NCI-H526 (cell line): ENCODE data around the gene ZFP36.
A peak's percentile ranks its signal among the peaks of the same experiment; 100 is the strongest.

Experiments used
- DNase-seq, 2 experiments: peaks; one replicate each; lab custom pipeline; 2025; lab: John Stamatoyannopoulos, UW

The ZFP36 gene

DNA sequence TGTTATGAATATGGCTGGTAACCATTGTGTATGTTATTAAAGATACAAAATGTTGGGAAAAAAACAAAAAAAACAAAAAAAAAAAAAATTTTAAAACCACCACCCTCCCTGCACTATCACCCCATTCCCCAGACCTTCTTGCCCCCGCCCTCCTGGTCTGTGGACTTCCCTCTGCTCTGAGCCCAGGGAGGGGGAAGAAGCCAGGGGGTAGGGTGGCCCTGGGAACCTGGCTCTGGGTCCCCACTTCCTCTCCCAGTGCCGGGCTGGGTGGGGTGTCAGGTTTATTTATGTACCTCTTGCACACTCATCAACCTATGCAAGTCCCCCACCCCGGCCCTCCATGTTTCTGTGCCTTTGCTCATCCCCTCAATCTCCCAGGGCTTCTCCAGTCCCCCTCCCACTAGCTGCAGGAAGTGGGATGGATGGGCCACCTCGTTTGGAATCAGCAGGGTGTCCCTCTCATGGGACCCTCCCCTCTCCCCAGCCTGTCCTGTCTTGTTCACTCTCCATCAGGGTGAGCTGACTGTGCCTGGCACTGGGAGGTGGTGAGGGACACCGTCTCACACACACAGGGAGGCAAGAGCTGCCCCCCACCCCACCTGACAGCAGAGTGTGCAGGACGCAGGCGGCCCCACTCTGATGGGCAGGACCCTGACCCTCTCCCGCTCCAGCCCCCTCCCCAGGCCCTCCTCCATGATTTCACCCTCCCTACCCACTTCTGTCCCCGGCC lies 21.6 kb upstream of the ZFP36 start:
- DNase-seq = no peak

DNA sequence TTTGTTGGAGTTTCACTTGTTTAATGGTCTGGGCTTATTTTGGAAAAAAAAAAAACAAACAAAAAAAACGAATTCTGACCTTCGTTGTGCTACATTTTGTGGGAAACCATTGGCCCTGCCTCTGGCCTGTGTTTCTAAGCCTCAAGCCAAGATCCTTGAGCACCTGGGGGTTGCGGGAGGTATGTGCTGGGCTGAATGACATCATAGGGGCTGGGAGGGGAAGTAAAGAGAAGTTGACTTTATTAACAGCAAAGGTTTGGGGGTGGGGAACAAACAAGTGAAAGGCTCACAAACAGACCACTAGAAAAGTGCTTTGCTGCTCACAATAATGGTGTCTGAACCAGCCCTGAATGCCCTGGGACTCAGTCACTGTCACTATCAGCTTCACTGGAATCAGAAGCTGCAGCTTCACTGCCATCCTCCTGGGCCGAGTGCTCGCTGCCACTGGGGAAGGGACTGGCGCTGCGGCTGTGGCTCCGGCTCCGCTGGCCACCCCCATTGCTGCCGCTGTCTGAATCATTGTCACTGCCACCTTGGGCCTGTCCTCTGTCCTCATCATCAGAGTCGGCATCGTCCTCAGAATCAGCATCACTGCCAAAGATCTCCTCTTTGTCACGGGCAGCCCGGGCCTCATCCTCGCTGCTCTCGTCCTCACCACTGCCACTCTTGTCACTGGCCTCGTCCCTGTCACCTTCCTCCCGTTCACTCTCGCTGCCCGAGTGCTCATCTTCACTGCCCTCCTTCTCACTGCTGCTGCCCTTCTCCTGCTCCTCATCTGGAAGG lies 20.8 kb upstream of the ZFP36 start:
- no peak for DNase-seq

DNA sequence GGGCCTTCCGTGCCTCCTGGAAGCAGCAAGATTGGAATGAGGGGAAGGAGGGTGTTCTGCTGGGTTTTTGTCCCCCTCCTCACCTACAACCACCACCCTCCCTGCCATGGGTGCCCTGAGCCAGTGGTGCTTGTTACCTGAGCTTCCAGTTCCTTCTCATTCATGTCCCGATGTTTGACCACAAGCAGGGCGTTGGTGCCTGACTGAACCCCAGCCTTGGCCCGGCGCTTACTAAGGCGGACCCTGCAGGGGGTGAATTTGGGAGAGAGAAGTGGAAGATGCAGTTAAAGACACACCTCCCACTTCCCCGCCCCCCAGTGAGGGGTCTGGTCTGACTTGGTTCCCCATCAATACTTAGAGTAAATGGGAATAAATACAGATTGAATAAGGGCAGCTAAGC lies 20.1 kb upstream of the ZFP36 start:
- DNase-seq = no peak

DNA sequence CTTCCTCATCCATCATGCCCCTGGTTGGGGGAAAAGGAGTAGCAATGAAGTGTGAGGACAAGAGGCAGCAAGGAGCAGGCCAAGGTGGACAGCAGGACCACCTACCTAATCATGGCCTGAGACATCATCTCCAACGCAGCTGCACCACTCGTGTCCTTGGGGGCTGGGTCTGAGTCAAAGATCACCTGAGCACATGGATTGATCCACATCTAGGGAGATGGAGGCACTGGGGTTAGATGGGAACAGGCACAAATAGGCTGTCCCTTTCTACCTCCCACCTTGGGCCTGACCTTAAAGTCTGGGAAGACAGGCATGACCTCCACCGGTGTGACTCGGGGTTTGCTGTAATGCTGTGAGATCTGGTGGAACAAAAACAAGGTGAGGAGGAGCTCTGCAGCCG lies 18.0 kb upstream of the ZFP36 start:
- no peak for DNase-seq

DNA sequence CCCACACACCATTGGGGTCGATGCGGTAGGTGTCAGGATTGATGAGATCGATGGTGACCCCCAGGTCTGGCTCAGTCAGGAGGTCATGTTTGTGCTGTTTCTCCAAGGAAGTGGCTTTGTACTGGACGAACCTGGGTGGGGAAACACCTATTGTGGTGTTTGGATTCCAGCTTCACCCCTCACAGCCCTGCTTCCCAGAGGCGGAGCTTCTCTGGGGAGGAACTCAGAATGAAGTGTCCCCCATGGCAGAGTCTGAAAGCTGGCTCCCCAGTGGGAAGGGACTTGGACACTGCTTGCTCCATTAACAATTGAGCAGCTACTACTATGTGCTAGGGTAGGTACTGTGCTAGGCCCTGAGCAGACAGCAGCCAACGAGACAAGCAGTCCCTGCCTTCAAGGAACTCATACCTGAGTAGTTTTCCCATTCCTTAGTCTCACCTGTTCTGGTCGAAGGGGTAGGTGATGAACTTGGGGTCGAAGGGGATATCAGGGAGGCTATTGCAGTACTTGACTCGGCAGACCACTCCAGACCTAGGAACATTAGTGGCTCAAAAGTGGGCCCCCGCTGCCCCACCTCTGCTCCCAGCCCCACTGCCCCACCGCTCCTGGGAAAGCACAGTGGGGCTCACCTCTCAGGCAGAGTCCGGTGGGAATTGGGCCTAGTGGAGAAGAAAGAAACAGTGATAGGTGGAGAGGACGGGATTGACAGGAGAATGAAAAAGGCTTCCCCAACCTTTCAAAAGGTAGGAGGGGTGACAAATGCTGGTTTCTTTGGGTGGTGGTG lies 16.8 kb upstream of the ZFP36 start:
- peak in 1 of 2 experiments; percentile 18 for DNase-seq

DNA sequence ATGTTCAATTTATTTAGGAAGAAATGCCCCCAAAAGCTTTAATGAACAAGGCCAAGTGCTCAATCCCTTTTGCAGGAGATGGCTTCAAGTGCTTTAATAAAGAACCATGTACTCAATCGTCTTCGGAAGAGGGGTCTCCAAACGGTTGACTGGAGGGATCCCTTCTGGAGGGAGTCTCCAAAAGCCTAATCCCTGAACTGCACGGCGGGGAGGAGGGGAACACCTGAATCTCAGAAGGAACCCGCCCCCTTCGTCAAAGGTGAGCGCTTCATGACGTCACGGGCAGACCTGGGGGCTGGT lies 16.2 kb upstream of the ZFP36 start:
- no peak for DNase-seq

DNA sequence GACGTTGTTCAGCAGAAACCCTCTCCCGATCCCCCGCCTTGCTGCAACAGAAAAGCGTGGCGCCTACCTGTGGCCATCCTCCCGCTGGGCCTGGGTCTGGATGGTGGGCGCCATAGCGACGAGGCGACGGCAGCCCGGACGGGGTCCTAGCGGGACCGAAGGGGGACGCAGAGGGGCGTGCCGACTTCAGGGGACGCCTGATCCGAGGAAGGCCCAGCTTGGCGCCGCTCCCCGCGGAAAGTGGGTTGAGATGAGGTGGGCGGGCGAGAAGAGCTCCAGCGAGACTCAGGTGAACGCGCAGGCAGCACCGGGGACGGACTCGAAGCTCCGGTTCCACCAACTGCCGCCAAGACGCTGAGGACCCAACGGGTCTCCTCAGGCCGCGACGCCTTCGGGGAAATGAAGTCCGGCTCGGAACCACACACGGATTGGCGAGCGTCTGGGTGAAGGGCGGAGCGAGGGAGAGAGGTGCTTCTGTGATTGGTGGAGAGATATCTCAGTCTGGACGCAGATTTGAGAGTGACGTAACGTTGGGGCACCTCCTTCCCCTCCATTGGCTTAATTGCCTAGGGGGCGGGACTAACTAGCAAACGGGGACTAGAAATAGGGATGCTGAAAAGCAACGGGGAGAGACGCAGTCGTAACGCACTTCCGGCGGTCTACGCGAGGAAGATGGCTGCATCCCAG lies 15.8 kb upstream of the ZFP36 start, which contains the start of the genes MED29 and PAF1:
Gene MED29, plus strand, starts transcription at position 628 of the 687 bp plus-strand sequence. Its CDS starts 45 bp downstream, at position 673.
Gene PAF1, minus strand, starts transcription at position 356 of the 687 bp plus-strand sequence. Its CDS starts 242 bp downstream, at position 114.
- DNase-seq = peak; percentile 100

DNA sequence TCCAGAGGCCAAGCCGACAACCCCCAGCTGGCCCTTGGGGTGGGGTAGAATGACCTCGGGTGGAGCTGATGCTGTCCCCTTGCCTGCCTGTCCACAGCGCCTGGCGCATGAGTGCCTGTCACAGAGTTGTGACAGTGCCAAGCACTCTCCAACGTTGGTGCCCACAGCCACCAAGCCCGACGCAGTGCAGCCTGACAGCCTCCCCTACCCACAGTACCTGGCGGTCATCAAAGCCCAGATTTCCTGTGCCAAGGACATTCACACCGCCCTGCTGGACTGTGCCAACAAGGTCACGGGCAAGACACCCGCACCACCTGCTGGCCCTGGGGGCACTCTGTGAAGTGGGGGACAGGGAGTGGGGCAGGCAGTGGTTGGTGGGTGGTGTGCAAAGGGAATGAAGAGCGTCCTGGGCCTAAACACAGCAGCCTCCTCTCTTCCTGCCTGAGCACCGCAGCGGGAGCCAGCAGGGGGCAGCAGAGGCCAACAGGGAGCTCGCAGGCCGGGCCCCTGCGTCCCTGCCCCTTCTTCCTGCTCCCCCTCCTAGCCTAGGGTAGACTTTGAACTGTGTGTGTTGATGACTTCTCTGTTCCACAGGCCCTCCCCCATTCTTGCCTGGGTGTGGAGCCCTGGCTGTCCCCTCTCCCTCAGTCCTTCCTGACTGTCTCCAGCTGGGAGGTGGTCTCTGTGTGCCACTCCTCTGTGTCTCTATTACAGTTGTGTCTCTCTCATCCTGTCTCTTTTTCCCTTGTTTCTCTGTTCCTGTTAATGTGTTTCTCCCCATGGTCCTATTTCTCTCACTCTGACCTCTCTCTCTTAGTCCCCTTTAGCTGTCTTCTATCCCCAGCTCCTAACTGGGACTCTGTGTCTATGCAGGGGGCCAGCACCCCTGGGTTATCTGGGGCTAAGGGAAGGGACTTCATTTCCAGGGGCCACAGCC lies 9.0 kb upstream of the ZFP36 start:
- DNase-seq = peak; percentile 40 to 89

DNA sequence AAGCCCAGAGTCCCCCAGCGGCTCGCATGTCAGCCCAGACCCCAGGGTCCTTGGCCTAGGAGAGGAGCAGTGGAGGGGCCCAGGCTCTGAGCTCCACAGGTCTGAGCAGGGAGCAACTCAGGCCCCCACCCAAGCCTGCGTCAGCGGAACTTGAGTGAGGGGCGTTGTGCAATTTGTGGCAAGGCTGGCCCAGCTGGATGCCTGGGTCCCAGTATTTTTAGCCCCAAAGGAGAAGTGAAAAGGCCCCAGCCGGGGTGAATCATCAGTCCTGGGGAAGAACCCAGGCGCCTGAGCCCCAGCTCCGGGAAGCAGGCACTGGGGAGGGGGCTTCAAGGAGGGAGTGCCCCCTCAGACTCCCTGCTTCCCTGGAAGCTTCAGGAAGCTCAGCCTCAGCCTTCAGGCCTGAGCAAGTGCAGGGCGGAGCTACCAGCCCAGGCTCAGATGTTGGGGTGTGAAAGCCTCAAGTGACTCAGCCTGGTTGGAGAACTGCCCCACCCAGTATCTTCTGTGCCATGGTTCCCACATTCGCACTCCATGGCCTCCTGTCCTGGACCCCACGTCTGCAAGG lies 8.3 kb upstream of the ZFP36 start:
- no peak for DNase-seq

DNA sequence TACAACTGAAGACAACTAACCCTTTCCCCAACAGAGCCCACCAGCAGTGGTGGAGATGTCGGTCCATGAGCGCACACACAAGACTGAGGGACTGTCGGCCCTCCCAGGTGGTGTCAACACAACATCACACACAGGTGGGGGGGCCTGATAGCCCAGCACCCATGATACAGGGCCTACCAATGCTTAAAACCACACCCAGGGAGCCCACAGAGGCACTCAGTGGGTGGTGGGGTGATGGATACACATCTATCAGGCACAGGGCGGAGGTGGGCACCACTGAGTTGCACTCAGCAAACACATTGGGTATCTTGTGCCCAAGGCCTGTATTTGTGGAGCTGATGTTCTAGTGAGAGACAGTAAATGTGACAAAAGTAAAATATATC lies 7.0 kb upstream of the ZFP36 start:
- DNase-seq = no peak

DNA sequence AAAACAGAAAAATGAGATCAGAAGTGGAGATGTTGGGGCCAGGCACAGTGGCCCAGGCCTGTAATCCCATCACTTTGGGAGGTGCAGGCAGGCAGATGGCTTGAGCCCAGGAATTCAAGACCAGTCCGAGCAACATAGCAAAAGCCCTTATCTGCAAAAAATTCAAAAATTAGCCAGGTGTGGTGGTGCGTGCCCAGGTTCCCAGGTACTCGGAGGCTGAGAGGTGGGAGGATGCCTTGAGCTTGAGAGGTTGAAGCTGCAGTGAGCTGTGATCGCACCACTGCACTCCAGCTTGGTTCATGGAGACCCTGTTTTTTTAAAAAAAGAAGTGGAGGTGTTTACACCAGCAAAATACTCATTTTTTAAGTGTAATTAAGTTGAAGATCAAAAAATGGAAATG lies 6.6 kb upstream of the ZFP36 start:
- no peak for DNase-seq

DNA sequence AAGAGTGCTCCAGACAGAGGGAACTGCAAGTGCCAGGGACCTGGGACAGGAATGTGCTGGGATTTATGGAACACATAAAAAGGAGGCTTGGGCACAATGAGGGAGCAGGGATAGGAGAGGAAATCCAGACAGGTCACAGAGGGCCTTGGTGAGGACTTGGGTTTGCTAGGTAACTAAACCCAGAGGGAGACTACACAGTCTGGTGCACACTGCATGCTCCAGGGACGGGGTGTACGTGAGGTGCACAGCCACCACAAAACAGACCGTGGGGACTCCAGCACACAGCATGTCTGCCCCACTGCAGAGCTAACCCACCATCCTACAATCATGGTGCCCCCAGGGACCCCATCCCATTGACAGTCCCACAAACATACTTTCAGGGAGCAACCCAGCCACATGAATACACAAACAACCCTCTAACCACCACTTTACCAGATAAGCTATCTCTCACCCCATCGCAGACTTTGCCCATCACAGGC lies 5.5 kb upstream of the ZFP36 start:
- DNase-seq = no peak

DNA sequence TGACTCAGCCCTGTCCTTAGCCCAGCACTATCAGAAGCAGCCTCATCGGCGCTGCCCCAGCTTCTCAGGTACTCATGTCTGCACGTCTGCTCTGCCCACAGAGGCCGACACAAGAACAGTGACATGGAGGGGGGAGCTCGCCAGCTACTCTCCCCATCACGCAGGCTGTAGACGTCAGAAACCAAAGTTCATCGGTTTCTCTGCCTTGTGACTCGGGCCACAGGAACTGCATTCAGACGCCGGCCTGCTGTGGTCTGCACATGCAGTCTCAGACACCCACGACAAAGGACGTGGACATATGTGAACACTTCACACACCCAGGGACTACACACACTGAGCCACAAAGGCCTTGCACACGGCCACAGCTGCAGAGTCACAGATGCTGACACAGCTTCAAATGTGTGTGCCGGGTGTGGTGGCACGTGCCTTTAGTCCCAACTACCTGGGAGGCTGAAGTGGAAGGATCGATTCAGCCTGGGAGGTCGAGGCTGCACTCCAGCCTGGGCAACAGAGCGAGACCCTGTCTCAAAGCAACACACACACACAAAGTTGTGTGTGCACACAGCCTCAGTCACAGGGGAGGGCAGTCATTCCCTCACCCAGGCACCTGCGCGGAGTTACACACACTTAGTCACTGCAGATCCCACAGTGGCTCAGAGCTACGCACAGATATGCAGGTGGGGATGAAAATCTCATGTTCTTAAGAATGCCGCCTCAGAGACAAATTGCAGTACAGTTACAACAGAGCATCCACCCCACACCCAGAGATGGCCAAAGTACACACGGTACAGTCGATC lies 4.9 kb upstream of the ZFP36 start:
- peak in 1 of 2 experiments; percentile 26 for DNase-seq

DNA sequence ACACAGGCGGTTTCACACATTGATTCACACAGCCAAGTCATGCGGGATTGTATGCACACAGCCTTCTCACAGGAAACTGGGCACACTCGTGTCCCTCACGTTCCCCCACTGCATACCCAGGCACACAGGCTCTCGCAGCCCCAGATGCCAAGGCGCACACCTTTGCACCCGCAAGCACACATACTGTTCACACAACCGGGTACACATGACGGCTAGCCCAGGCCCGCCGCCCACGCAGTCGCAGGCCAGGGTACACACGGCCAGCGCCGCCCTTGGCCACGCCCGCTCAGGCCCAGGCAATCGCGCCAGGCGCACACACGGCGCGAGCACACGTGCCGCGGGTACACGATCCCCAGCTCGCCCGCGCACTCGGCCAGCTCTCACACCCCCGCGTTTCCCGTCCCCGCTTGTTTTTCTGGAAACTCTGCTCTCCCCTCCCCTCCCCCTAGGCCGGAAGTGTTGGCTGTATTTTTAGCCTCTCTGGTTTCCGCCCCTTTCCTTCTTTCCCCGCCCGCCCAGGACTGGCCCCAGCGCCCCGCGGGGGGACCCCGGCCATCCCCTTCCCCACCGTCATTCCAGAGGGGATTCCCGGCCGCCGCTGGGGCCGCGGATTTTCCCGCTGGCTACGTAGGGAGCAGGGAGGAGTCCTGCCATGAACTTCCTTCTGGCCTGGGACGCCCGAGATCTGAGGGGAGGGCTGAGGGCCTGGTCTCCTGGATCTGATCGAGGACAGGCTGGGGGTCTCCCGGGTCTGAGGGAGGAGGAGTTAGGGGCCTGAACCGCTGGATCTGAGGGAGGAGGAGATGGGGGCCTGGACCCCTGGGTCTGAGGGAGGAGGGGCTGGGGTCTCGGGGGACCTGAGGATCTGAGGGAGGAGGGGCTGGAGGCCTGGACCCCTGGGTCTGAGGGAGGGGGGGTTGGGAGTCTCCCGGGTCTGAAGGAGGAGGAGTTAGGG lies 4.0 kb upstream of the ZFP36 start:
- DNase-seq = peak; percentile 56 to 81

DNA sequence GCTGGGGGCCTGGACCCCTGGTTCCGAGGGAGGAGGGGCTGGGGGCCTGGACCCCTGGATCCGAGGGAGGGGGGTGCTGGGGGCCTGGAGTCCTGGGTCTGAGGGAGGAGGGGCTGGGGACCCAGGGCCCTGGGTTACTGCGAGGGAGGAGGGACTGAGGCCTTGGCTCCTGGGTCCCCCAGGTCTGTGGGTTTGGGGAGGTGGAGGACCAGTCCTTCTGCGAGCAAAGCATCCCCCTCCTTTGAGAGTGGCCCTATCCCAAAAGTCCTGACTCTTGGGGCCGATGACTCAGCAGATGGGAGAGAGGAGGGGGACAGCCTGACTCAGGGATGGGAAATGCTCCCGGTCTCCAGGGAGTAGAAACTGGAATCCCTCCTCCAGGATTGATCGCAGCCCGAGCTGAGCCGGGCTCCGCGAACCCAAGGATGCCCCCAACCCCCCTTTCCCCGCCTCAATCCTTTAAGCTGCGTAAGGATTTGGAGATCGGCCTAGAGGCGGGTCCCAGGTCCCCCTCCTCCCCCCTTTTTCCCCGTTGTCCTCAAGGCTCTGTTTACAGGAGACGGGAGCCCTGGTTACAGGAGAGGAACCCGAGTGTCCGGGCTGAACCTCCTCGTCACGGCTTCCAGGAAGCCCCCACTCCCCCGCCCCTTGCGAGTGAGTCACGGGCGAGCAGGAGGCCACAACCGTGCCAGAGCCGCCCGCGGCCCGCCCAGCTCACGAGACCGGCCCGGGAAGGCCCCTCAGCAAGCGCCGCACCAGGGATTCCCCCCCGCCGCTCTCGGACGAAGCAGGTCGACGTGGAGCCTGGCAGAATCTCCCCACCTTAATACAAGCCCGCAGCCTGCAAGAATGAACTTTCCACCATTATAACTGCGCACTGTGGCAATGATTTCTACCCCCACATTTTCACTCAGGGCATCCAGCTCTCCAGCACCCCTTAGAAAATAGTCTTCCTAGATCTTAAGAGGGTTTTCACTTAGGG lies 3.0 kb upstream of the ZFP36 start:
- DNase-seq = peak in 1 of 2 experiments; percentile 69

DNA sequence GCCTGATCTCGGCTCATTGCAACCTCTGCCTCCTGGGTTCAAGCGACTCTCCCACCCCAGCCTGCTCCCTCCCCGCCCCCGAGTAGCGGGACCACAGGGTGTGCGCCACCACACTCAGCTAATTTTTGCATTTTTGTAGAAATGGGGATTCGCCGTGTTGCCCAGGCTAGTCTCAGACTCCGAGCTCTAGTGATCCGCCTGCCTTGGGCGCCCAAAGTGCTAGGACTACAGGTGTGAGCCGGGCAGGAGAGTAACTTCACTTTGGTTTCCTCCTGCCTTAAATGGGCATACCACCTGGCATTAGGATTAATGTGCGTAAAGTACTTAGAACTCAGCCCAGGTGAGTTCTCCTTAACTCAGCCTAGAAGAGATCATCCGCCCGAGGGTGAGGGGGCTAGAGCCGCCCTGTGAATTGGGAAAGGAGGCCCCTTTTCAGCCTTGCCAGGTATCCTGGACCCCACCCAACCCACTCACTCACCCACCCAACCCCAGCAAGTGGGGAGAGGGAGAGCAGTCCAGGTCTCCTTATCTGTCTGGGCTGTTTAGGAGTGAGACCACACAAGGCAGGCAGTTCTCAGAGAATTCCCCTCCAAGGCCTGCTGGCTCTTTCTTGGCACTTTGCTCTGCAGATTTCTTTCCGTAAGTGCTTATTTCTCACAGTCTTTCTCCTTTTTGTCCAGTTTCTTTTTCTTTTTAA lies 1.2 kb upstream of the ZFP36 start:
- peak in 1 of 2 experiments; percentile 25 for DNase-seq
